ENCODE results near the gene ZNF761. TPM values are rescaled to one million over a fixed set of nuclear protein-coding genes. Genes with fewer than 3 reads are reported as not detected.
"Not testable (repeated sequence)": the region's sequence is repeated elsewhere in the genome, so short reads cannot be mapped to it uniquely, and the experiment has no call there.

The ZNF761 gene
- polyA plus RNA-seq, 2 of the 4 experiments (the other 2 are of a cell fraction): 6.6 to 21.4 TPM

DNA sequence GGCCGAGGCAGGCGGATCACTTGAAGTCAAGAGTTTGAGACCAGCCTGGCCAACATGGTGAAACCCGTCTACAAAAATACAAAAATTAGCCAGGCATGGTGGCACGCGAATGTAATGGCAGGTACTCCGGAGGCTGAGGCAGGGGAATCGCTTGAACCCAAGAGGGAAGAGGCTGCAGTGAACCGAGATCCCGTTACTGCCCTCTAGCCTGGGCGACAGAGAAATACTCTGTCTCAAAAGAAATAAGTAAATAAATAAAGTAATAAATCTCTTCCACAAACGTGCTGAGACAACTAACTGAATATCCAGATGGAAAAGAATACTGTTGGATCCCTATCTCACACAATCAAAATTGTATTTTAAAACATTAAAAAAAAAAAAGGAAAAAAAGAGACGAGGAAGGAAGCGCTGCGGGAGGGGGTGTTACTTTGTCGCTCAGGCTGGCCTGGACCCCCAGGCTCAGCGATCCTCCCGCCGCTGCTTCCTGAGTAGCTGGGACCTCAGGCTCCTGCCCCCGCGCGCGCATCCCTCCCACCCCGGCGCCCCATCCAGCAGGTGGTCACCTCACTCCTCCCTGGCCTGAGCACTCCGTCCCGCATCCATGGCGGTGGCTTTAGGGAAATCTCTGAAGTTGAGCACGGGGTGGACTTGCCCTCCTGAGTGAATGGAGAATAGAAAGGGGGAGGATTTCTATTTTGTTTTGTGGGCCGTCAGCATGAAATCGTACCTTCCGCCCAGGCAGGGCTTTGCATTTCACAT is 35.1 kb downstream of the ZNF761 start:
- Histone ChIP-seq H3K27ac (no peak overlapping the region), H3K9me3 (peaks cover 55% of the 10 kb centered on the region), H3K4me3 (peak overlapping the region; percentile 51), H3K4me2 (peak overlapping the region; percentile 74), H3K4me1 (no peaks in the 10 kb centered on the region)
- FAIRE-seq (no peak), ATAC-seq (peak in 1 of 2 experiments; percentile 18; a peak in 1 of 6 replicates), DNase-seq (ENCODE audit: low read depth in 1 of 2, low spot score in 1 of 2) (no peak)
- WGBS (ENCODE audit: missing lambda C conversion rate): 37% methylated on average over 31 of the region's 31 CpGs
- TF ChIP-seq HOXB5 (CRISPR knock-in tag; IDR thresholded peaks at IDR 0.05) (no peak), TFCP2L1 (CRISPR knock-in tag; IDR thresholded peaks at IDR 0.05) (no peak), POLR2A (IDR thresholded peaks at IDR 0.05; ENCODE audit: low read length) (no peak), SREBF2 (IDR thresholded peaks at IDR 0.05) (no peak), ATOH8 (CRISPR knock-in tag; IDR thresholded peaks at IDR 0.05; ENCODE audit: low read depth) (no peak), HOXA7 (CRISPR knock-in tag; IDR thresholded peaks at IDR 0.05) (no peak), RFX5 (IDR thresholded peaks at IDR 0.05) (no peak), MYC (IDR thresholded peaks at IDR 0.05; ENCODE audit: borderline replicate concordance, low read length) (no peak), USF2 (IDR thresholded peaks at IDR 0.05) (no peak), FOSL2 (IDR thresholded peaks at IDR 0.05) (no peak), FOSL2 (CRISPR knock-in tag; IDR thresholded peaks at IDR 0.05) (no peak)
- CTCF ChIA-PET: interaction anchor here (0.9 kb wide), 1 partner anchor 10 kb away, joined by 4 read pairs; no protein-coding TSS in a partner anchor
- POLR2A ChIA-PET: no interaction called here

DNA sequence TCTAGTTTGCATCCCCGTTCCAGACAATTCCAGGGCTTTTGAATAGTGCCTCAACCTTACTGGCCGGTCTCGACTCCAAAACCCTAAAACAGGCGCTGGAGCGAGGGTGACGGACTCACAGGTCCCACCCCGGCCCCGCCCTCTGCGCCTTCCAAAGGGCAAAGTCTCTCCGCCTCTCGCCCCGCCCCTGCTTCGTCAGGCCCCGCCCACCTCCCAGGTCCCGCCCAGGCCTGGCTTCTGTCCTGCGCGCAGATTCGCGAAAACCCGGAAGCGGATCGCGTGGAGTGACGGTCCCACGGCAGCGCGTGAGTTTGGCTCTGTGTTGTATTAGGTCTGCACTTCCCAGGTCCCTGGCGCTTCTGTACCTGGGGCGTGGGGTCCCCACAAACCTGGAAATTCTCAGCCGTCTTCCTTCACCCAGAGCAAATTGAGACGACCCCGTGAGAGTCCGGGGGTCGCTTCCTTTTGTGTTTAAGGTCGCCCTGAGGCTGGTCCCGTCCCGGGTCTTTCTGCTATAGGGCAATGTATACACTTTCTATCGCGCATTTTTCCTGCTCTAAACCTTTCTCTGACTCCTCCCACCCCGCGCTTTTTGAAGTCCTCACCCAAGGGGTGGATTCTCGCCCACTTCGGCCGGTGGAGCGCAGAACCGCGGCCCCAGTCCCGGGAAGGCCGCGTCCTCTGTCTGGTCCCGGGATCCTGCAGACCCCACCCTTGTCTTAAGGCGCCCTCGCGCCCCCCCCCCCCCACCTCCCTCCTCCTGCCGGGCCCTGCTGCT is 35.9 kb downstream of the ZNF761 start, which contains the start of gene ZNF813:
ZNF813 (plus strand) TSS at position 249 of the 778 bp plus-strand sequence. CDS start 16,090 bp downstream, outside the sequence.
- ChIA-PET POLR2A (no interaction called here), CTCF (no interaction called here)
- FAIRE-seq (no peak), DNase-seq (ENCODE audit: low read depth in 1 of 2, low spot score in 1 of 2) (peak; percentile 31 to 69), ATAC-seq (peak; percentile 84 to 92)
- Histone ChIP-seq H3K4me3 (peak within 1 kb of the TSS; percentile 51), H3K4me2 (peak within 1 kb of the TSS; percentile 74), H3K4me1 (no peaks in the 10 kb centered on the region), H3K9me3 (peaks cover 55% of the 10 kb centered on the region), H3K27ac (peak within 1 kb of the TSS; percentile 32 to 45; a peak in 2 of 6 replicates)
- TF ChIP-seq HDAC2 (IDR thresholded peaks at IDR 0.05) (no peak), EP300 (IDR thresholded peaks at IDR 0.05) (no peak), NFE2L2 (conservative IDR thresholded peaks at IDR 0.05; ENCODE audit: low read length) (no peak), MAFK (IDR thresholded peaks at IDR 0.05; ENCODE audit: partially characterized antibody) (no peak), MAX (IDR thresholded peaks at IDR 0.05) (0 out of 2 replicates have a peak, but pooled peaks have one; percentile 18), ZSCAN20 (CRISPR knock-in tag; IDR thresholded peaks at IDR 0.05) (no peak), HOXB5 (CRISPR knock-in tag; IDR thresholded peaks at IDR 0.05) (no peak), HOXB13 (CRISPR knock-in tag; IDR thresholded peaks at IDR 0.05; ENCODE audit: low read depth) (no peak), NPAS2 (CRISPR knock-in tag; IDR thresholded peaks at IDR 0.05; ENCODE audit: borderline replicate concordance) (no peak), POLR2A (IDR thresholded peaks at IDR 0.05; ENCODE audit: low read length) (0 out of 2 replicates have a peak, but pooled peaks have one; percentile 10), CHD4 (IDR thresholded peaks at IDR 0.05; ENCODE audit: borderline replicate concordance) (no peak), NR3C1 (IDR thresholded peaks at IDR 0.05) (no peak), EHMT2 (IDR thresholded peaks at IDR 0.05; ENCODE audit: low read depth) (no peak), PHF8 (IDR thresholded peaks at IDR 0.05; ENCODE audit: borderline replicate concordance, low read depth) (no peak), CBX2 (IDR thresholded peaks at IDR 0.05; ENCODE audit: borderline replicate concordance, low read depth) (no peak)
- TF ChIP-seq, protein P1, sequence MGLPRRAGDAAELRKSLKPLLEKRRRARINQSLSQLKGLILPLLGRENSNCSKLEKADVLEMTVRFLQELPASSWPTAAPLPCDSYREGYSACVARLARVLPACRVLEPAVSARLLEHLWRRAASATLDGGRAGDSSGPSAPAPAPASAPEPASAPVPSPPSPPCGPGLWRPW (IDR thresholded peaks at IDR 0.05): no peak
- 11% methylated on average over 34 of the region's 55 CpGs for WGBS (ENCODE audit: missing lambda C conversion rate)

DNA sequence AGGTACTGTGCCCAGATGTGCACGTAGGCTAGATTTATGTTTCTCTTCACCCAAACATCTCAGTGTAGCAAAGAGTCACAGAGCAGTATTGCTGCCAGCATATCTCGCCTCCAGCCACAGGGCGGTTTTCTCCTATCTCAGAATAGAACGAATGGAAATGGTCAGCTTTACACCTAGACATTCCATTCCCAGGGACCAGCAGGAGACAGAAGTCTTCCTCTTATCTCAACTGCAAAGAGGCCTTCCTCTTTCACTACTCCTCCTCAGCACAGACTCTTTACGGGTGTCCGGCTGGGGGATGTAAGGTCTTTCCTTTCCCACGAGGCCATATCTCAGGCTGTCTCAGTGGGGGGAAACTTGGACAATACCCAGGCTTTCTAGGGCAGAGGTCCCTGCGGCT is 36.8 kb downstream of the ZNF761 start:
- H3K9me3 ChIP-seq: peaks cover 51% of the 10 kb centered on the region
- DNase-seq (ENCODE audit: low read depth in 1 of 2, low spot score in 1 of 2); H3K27ac ChIP-seq; H3K4me1 ChIP-seq; ATAC-seq; POLR2A ChIA-PET; H3K4me2 ChIP-seq; FAIRE-seq; CTCF ChIA-PET; H3K4me3 ChIP-seq: not testable (repeated sequence)
- WGBS (ENCODE audit: missing lambda C conversion rate): 71% methylated on average over 6 of the region's 8 CpGs
